Measurements from ENCODE around the gene ST6GAL2. TPM values are rescaled to one million over a fixed set of nuclear protein-coding genes. Genes with fewer than 3 reads are reported as not detected.

ST6GAL2 gene
- total RNA-seq, 1 donor, result 0.36 TPM

DNA sequence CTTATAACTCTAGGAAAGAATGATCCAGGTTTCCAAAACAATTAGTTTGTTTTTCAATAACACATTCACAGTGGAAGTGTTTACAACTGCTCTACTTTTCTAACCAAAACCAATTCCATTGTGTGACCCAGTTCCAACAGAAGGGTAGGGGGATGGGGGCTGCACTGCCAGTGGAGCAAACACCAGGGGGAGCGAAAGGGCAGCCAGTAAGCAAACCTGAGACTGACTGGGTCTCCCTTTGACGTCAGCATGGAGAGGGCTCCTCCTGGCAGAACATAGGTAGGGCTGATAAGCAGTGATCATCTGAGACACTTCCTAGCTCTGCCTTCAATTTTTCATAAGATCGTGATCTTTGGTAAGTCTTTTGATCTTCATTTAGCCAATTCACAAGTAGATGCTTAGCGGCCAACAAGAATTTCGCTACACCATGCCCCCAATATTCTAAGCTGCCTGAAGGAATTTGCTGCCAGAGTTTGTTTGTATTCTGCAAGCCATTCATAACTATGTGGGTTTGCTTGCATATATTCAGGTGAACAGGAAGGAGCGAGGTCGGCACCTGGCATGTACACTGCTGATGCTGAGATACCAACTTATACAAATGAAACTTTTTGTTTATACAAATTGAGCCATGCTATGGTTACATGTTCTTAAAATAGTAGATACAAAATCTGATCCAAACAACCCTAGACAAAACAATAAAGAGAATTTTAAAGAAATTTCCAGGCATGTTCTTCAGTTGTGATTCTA lies 45.9 kb downstream of the ST6GAL2 start:
- no peak for DNase-seq (ENCODE audit: insufficient read length, low spot score, missing footprints)
- Histone ChIP-seq H2AFZ (ENCODE audit: low read length) (no peak overlapping the region), H3K36me3 (ENCODE audit: insufficient read depth, low read length) (no peaks in the 10 kb centered on the region), H3K4me3 (ENCODE audit: insufficient read depth, low read length) (no peak overlapping the region), H3K4me1 (ENCODE audit: insufficient read depth, low read length) (no peaks in the 10 kb centered on the region), H3K27me3 (ENCODE audit: insufficient read depth, low read length) (peaks cover 2% of the 10 kb centered on the region), H3K9me3 (ENCODE audit: low read depth, low read length) (no peaks in the 10 kb centered on the region), H3K27ac (ENCODE audit: low read depth, low read length) (no peak overlapping the region), H3K4me2 (ENCODE audit: insufficient read depth, low read length) (no peak overlapping the region), H4K20me1 (ENCODE audit: insufficient read depth, low read length) (no peaks in the 10 kb centered on the region), H3K79me2 (ENCODE audit: insufficient read depth, low read length) (no peaks in the 10 kb centered on the region)
- TF ChIP-seq, protein P1, sequence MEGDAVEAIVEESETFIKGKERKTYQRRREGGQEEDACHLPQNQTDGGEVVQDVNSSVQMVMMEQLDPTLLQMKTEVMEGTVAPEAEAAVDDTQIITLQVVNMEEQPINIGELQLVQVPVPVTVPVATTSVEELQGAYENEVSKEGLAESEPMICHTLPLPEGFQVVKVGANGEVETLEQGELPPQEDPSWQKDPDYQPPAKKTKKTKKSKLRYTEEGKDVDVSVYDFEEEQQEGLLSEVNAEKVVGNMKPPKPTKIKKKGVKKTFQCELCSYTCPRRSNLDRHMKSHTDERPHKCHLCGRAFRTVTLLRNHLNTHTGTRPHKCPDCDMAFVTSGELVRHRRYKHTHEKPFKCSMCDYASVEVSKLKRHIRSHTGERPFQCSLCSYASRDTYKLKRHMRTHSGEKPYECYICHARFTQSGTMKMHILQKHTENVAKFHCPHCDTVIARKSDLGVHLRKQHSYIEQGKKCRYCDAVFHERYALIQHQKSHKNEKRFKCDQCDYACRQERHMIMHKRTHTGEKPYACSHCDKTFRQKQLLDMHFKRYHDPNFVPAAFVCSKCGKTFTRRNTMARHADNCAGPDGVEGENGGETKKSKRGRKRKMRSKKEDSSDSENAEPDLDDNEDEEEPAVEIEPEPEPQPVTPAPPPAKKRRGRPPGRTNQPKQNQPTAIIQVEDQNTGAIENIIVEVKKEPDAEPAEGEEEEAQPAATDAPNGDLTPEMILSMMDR (IDR thresholded peaks at IDR 0.05; ENCODE audit: extremely low read depth, low read depth, low read length), result peak; percentile 12

GRCh38 chr2:106833256-106833655 lies 52.7 kb downstream of the ST6GAL2 start:
- DNase-seq (ENCODE audit: insufficient read length, low spot score, missing footprints), result no peak
- Histone ChIP-seq H4K20me1 (ENCODE audit: insufficient read depth, low read length) (no peaks in the 10 kb centered on the region), H3K27me3 (ENCODE audit: insufficient read depth, low read length) (no peaks in the 10 kb centered on the region), H3K4me3 (ENCODE audit: insufficient read depth, low read length) (no peak overlapping the region), H3K4me1 (ENCODE audit: insufficient read depth, low read length) (no peaks in the 10 kb centered on the region), H3K79me2 (ENCODE audit: insufficient read depth, low read length) (no peaks in the 10 kb centered on the region), H3K4me2 (ENCODE audit: insufficient read depth, low read length) (no peak overlapping the region), H3K36me3 (ENCODE audit: insufficient read depth, low read length) (no peaks in the 10 kb centered on the region), H3K9me3 (ENCODE audit: low read depth, low read length) (no peaks in the 10 kb centered on the region), H3K27ac (ENCODE audit: low read depth, low read length) (no peak overlapping the region), H2AFZ (ENCODE audit: low read length) (no peak overlapping the region)
- TF ChIP-seq, protein P1 (IDR thresholded peaks at IDR 0.05; ENCODE audit: extremely low read depth, low read depth, low read length), result no peak

DNA sequence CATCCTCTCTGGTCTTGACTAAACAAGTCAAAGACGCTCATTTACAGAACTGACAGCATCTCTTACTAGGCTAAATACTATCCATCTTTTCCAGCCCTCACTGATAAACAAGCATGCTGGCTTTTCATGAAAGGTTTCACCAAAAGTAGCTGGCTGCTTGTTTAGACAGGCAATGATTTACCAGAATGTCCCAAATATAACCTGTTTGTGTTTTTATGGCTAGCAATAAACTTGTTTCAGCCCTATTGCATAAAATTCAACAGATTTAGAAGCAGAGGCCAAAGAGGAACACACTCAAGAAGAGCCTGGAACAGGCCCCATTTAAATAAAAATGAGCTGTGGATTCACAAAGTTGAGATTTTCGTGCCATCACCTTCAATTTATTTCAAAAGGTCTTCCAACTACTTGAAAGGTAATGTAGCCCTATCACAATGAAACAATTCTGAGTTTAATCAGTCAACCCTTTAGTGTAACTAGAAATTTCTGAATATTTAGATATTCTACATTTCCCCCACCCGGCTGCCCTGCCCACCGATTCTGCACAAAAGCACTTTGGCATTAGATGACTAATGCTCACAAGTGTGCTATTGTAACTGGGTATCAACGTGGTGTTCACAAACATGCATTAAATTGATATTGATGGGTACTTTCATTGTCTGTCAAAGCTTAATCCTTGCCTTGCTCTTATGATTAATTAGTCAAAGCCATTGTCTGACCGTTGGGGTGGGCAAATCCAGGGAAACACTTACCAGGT lies 54.0 kb downstream of the ST6GAL2 start:
- Histone ChIP-seq H4K20me1 (ENCODE audit: insufficient read depth, low read length) (no peaks in the 10 kb centered on the region), H3K36me3 (ENCODE audit: insufficient read depth, low read length) (no peaks in the 10 kb centered on the region), H3K27ac (ENCODE audit: low read depth, low read length) (no peak overlapping the region), H3K79me2 (ENCODE audit: insufficient read depth, low read length) (no peaks in the 10 kb centered on the region), H3K4me1 (ENCODE audit: insufficient read depth, low read length) (no peaks in the 10 kb centered on the region), H3K4me3 (ENCODE audit: insufficient read depth, low read length) (no peak overlapping the region), H2AFZ (ENCODE audit: low read length) (no peak overlapping the region), H3K9me3 (ENCODE audit: low read depth, low read length) (no peaks in the 10 kb centered on the region), H3K27me3 (ENCODE audit: insufficient read depth, low read length) (no peaks in the 10 kb centered on the region), H3K4me2 (ENCODE audit: insufficient read depth, low read length) (no peak overlapping the region)
- TF ChIP-seq, protein P1 (IDR thresholded peaks at IDR 0.05; ENCODE audit: extremely low read depth, low read depth, low read length), result no peak
- DNase-seq (ENCODE audit: insufficient read length, low spot score, missing footprints), result no peak

- H3K27ac ChIP-seq (ENCODE audit: low read depth, low read length), result no peak overlapping the region
- no peaks in the 10 kb centered on the region for H3K4me1 ChIP-seq (ENCODE audit: insufficient read depth, low read length)
- H2AFZ ChIP-seq (ENCODE audit: low read length), result no peak overlapping the region
- no peaks in the 10 kb centered on the region for H3K79me2 ChIP-seq (ENCODE audit: insufficient read depth, low read length)
- no peaks in the 10 kb centered on the region for H3K9me3 ChIP-seq (ENCODE audit: low read depth, low read length)
- H3K36me3 ChIP-seq (ENCODE audit: insufficient read depth, low read length), result no peaks in the 10 kb centered on the region
- no peaks in the 10 kb centered on the region for H4K20me1 ChIP-seq (ENCODE audit: insufficient read depth, low read length)
- no peaks in the 10 kb centered on the region for H3K27me3 ChIP-seq (ENCODE audit: insufficient read depth, low read length)
- no peak for DNase-seq (ENCODE audit: insufficient read length, low spot score, missing footprints)
- no peak overlapping the region for H3K4me3 ChIP-seq (ENCODE audit: insufficient read depth, low read length)
- TF ChIP-seq, protein P1 (IDR thresholded peaks at IDR 0.05; ENCODE audit: extremely low read depth, low read depth, low read length), result no peak
- H3K4me2 ChIP-seq (ENCODE audit: insufficient read depth, low read length), result no peak overlapping the region
Observed at GRCh38 chr2:106831241-106831640, 54.7 kb downstream of the ST6GAL2 start.

Data from osteoblast (primary cell).